HG03108 (cell line): ENCODE measurements around the gene PROZ.
A peak's percentile ranks its signal among the peaks of the same experiment; 100 is the strongest.

Experiments used
- ATAC-seq: cut with Tn5 transposase; IDR thresholded peaks from one replicate; pipeline ENCODE4 v1.9.1; 2021; ENCODE audit warnings: moderate library complexity; ENCODE audit not compliant: unreplicated experiment

Gene PROZ

GRCh38 chr13:113202912-113203311 lies 44.5 kb downstream of the PROZ start:
- no peak for ATAC-seq

DNA sequence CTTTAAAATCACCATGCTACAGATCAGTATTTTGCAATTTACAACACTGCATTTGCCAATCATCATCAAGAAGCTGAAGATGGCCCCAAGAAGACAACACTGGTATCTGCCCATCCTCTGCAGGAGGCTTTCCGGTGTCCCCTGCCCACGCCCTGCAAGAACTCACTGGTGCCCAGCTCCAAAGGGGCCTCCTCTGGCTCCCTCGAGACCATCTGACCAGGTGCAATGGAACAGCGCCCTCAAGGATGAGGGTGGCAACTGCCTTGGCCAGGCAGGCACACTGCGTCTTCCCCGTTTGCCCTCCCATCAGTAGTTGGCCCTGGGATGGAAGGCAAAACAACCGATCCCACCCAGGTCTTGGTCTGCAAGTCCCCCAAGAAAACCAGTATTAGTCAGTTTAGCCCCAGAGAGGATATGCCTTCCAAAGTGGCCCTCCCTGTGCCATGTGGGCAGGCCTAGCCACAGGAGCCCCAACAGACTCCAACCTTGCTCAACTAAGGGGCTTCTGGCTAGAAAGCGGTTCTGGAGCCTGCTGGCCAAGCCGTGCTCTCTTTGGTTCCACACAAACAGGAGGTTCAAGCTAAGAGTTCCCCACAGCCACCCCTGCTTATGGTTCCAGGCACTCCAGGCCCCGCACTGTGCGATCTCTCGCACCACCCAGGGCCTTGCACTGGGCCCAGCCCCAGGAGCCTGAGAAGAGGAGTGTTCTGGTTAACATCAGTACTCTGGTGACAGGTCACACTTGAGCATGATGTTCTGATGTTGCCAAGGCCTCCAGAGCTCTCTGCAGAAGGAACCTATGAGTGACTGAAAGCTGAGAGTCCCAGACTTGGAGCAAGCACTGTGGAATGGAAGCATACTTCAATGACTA lies 45.3 kb downstream of the PROZ start:
- no peak for ATAC-seq

- ATAC-seq: no peak
Observed at GRCh38 chr13:113204378-113204734, 45.9 kb downstream of the PROZ start.

DNA sequence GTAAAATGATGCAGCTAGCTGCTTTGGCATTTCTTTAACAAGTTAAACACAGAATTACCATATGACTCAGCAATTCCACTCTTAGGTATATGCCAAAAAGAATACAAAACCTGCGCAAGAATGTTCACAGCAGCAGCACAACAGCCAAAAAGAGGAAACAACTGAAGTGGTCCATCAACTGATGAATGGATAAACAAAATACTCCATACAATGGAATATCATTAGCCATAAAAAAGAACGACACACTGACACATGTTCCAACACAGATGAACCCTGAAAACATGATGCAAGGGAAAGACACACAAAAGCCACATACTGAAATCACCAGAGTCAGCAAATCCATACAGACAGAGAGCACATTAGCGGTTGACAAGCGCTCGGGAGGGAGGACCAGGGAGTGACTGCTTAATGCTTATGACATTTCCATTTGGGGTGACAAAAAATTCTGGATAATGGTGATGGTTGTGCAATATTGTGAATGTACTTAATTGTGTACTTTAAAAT lies 47.0 kb downstream of the PROZ start:
- no peak for ATAC-seq

DNA sequence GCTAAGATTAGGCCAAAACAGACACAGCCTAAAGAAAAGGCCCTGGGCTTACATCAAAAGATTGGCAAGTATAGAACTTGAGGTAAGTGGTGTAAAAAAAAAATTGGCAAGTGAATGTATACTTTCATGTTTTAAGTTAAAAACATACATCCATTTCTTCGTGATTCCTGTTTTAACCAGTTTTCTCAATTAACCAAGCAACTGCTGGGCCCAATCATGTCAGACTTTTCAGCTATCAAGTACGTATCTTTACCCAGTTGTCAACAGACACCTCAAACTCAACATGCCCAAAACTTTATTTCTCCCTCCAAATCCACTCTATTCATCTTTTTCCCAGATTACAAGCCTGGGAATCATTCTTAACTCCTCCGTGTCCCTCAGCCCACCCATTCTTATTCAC lies 49.0 kb downstream of the PROZ start:
- ATAC-seq: no peak

- ATAC-seq: peak; percentile 12
Observed at GRCh38 chr13:113207890-113208420, 49.5 kb downstream of the PROZ start.

GRCh38 chr13:113208421-113209335 lies 50.2 kb downstream of the PROZ start, which contains the start of gene PCID2:
PCID2 (minus strand) TSS chr13:113208669; CDS start chr13:113208634, 35 bp downstream.
- peak; percentile 72 for ATAC-seq

DNA sequence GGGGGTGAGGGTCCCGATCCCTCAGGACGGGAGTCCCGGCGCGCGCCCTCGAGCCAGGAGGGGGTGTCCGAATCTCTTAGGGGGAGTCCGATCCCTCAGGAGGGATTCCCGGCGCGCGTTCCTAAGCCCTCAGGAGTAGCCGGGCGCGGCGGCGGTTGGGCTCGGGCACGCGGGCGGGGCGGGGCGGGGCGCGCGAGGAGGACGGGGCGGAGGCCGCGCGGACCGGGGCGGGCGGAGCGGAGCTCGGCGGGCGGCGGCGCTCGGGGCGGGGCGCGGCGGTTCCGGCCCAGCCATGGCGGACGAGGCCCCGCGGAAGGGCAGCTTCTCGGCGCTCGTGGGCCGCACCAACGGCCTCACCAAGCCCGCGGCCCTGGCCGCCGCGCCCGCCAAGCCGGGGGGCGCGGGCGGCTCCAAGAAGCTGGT lies 50.9 kb downstream of the PROZ start, which contains the start of gene CUL4A:
Gene CUL4A (plus strand): TSS at position 278 of the 423 bp plus-strand sequence. CDS start 15 bp downstream, at position 293.
- ATAC-seq: peak; percentile 34

GRCh38 chr13:113209759-113210421 lies 51.4 kb downstream of the PROZ start:
- peak; percentile 24 for ATAC-seq

DNA sequence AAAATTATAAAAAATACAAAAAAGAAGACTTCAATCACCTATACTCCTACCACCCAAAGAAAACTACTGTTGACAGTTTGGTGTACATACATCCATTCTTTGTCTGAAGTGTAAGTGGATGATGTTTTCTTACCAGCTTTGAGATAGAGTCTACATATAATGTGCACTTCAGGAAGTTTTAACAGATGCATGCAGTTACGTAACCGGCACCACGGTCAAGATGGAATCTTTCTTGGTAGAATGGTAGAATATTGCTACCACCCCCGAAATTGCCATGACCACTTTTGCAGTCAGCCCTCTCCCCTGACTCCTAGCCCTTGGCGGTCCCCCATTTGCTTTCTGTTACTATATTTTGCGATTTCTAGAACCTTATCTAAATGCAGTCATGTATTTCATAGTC lies 52.4 kb downstream of the PROZ start:
- no peak for ATAC-seq

DNA sequence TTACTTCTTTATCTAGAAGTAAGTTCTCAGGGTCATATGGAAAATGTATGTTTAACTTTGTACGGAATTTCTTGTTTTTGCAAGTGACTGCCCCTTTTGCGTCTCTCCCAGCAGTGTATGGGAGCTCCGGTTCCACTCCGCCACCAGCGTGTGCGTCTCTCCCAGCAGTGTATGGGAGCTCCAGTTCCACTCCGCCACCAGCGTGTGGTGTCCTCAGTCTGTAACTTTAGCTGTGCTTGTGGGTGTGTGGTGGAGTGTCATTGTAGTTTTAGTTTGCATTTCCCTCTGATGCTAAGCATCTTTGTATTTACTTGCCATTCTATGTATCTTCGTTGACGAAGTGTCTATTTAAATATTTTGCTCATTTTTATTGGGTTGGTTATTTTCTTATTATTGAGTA lies 53.3 kb downstream of the PROZ start:
- no peak for ATAC-seq

DNA sequence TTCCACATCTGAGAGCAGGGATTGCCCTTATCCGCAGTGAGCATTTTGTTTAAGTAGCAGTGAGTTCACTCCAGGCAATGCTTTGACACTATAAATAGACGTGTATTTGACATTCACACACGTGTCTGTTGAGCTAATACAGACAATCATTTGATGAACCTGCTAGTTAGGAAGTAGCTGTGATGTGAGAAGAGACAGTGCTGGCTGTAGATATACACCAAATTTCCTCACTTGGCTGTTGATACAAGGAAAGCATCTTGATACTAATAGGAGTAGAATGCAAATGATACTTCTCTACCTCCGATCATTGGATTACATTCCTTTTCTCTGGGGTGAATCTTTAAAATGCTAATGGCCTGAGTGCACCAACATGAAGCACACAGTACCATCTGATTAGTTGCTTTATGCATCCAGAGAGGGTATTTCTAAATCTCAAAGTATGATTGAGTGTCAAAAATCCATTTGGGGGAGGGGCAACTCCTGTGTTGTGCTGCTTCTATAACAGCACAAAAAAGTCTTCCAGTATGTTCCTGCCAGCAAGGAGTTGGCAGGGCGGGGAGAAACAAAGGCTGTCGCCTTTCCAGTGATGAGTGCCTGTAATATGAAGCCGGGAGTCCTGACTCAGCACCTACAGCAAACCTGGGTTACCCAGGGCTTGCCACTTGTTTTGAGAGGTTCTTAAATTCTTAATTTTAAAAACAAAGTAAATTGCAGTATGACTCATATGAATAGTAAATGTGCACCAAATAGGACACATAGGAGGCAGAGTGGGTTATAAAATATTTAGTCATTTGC lies 58.0 kb downstream of the PROZ start:
- no peak for ATAC-seq

GRCh38 chr13:113218586-113218985 lies 60.1 kb downstream of the PROZ start:
- no peak for ATAC-seq

DNA sequence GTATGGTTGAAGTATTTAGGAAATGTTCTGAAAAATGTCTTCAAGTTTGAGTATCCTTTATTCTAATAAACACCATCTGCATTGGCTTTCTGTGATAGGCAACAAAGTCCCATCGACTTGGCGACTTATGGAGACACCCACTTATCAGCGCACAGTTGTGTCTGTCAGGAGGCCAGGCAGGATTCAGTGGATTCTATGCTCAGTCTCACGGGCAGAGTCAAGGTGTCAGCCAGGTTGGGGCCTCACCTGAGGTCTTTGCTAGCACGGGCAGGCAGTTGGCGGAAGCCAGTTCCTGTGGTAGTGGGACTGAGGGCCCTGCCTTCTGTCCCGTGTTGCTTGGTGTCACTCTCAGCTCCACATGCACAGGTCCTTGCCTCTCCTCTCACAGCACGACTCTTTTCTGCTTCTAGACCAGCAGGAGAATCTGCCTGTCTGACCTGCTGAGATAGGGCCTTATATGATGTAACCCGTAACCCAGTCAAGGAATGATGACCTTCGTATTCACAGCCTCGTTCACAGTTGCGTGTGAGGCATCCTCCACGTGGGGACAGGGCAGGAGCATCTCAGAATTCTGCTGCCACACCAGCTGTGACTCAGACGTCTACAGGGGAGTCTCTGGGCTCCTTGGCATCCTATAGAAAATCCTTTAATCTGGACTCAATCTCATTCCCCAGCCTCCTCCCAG lies 61.0 kb downstream of the PROZ start:
- no peak for ATAC-seq

DNA sequence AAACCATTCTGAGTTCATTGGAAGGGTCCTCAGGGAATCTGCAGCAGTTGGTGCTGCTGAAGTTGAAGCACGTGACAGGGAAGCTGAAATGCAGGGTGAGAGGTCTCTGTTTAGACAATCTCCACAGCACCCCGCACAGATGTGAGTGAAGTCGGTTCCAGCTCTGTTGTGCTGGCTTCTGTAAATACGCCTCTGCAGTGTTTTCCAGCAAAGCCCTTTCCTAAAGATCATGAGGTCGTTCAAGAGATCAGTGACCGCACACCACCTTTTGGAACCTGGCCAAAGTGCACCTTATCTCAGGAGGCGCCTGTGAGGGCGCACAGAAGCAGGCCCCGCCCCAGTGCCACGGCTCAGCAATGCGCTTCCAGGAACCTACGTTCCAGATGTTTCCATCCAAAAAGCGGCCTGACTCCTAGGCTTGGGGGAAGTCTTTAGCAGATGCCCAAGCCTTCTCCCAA lies 61.7 kb downstream of the PROZ start:
- no peak for ATAC-seq

GRCh38 chr13:113220877-113221276 lies 62.4 kb downstream of the PROZ start:
- ATAC-seq: no peak
